GM21381 (cell line): ENCODE data around the gene ZNF318.

ENCODE experiments used
- ATAC-seq: cut with Tn5 transposase; IDR thresholded peaks from one replicate; pipeline ENCODE4 v1.9.1; 2021; ENCODE audit warnings: mild to moderate bottlenecking, moderate library complexity; ENCODE audit not compliant: unreplicated experiment

Gene ZNF318

DNA sequence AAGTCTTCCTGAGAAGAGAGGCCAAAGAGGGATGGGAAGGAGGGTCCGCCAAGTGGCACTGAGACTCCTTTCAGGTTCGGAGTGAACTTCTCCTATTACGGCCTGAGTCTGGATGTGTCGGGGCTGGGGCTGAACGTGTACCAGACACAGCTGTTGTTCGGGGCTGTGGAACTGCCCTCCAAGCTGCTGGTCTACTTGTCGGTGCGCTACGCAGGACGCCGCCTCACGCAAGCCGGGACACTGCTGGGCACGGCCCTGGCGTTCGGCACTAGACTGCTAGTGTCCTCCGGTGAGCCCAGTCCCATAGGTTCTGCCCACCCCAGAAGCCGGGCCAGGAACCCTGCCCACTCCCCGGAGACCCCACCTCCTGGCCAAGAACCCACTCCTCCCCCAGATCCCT is 67.3 kb downstream of the ZNF318 start:
- no peak for ATAC-seq

DNA sequence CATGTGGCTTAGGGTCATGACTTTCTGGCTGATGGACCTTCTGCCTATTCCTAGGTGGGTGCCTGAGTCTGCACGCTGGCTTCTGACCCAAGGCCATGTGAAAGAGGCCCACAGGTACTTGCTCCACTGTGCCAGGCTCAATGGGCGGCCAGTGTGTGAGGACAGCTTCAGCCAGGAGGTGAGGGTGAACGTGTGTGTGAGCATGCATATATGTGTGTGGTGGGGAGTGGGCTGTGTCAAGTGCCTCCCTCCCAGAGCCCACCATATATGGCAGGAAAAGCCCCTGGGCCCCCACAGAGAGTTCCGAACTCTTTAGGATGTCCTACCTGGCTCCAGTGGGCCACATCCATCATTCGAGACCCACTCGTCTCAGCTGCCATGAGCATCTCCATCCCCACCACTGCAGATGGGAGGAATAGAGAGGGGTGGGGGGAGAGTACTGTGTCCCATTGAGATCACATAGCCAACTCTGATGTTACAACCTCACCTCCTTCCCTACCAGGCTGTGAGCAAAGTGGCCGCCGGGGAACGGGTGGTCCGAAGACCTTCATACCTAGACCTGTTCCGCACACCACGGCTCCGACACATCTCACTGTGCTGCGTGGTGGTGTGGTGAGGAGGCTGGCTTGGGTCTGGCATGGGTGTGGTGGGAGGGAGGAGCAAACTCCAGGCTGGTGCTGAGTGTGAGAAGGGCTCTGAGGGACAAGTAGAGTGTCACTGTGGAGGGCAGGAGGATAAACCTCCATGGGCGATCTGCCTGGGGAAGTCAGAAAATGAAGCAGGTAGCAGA is 68.2 kb downstream of the ZNF318 start:
- ATAC-seq: no peak

DNA sequence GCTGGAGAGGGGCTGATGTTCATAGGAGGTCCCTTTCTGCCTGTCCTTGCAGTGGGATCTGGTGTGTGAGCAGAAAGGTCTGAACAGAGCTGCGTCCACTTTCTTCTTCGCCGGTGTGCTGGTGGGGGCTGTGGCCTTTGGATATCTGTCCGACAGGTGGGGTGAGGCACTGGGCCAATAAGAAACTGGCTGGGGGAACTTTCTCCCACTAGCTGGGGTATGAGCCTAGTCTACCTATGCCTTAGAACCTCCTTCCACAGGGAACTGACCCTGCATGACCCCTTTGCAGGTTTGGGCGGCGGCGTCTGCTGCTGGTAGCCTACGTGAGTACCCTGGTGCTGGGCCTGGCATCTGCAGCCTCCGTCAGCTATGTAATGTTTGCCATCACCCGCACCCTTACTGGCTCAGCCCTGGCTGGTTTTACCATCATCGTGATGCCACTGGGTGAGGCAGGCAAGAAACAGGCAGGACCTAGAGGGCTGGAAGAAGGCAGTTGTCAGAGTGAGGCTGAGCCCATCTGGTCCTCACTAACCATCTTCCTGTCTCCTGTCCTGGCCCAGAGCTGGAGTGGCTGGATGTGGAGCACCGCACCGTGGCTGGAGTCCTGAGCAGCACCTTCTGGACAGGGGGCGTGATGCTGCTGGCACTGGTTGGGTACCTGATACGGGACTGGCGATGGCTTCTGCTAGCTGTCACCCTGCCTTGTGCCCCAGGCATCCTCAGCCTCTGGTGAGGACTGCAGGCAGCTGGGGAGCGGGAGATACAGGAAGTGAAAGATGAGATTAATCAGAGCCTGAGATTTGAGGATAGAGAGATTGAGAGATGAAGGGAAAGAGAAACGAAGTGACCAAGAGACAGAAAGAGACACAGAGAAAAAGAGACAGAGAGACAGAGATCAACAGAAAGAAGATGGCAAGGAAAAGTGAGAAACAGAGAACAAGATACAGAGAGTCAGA is 69.8 kb downstream of the ZNF318 start:
- ATAC-seq: no peak

DNA sequence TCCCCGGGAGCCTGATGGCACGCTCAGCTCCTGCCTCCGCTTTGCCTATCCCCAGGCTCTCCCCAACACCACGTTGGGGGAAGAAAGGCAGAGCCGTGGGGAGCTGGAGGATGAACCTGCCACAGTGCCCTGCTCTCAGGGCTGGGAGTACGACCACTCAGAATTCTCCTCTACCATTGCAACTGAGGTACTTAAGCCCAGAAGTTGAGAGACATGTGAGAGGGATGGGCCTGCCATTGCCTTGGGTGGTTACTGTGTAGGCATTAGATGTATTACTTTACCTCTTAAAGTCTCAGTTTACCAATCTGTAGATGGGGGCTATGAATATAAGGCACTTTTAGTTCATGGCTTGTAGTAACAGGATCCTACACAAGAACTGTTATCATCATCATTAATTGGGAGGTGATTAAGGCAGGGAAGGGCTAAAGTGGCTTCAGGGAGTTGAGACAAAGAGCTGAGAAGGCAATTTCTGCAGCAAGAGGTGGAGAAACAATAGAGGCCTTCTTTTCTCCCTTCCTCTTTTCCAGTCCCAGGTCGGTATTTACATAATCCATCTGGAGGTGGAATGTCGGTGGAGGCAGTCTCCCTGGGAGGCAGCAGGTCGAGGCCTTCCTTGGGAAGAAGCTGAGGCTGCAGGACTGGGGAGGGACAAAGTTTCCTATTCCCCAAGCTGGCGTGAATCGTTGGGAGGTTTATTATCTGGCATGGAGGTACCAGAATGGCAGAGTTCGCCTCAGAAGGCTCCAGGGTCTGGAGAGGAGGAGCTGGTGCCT is 70.7 kb downstream of the ZNF318 start:
- ATAC-seq: no peak

DNA sequence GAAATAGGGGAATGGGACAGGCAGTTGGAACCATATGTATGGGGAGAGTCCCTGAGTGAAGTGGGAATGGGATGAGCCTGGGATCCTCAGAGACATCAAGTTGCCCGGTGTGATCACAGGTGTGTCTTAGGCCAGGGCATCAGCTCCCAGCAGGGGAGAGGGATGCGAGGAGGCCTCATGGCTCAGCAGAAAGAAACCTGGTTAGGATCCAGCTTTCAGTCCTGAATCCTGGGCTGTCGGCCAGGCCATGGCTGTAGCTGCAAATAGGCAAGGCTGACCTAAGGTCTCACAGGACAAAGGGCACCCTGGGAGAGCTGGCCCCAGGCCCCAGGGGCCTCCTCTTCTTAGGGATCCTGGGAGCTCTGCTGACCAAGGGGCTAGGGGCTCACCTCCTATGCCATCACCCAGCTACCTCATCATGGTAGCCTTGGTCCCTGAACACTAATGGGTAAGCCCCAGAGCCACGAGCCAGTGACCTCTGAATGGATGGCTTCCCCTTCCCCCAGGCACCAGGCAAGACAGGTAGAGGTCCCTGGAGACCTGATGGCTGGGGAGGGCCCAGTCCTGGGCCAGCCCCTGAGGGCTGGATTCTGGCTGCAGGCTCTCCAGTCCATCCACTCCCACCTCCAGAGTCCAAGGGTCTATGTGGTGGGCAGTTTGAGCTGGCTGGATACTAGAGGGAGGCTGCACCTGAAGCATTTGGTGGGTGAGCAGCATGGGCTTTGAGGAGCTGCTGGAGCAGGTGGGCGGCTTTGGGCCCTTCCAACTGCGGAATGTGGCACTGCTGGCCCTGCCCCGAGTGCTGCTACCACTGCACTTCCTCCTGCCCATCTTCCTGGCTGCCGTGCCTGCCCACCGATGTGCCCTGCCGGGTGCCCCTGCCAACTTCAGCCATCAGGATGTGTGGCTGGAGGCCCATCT is 71.5 kb downstream of the ZNF318 start, which contains the start of gene SLC22A7:
Gene SLC22A7 (plus strand): TSS at position 617 of the 921 bp plus-strand sequence. CDS start 99 bp downstream, at position 716.
- no peak for ATAC-seq

DNA sequence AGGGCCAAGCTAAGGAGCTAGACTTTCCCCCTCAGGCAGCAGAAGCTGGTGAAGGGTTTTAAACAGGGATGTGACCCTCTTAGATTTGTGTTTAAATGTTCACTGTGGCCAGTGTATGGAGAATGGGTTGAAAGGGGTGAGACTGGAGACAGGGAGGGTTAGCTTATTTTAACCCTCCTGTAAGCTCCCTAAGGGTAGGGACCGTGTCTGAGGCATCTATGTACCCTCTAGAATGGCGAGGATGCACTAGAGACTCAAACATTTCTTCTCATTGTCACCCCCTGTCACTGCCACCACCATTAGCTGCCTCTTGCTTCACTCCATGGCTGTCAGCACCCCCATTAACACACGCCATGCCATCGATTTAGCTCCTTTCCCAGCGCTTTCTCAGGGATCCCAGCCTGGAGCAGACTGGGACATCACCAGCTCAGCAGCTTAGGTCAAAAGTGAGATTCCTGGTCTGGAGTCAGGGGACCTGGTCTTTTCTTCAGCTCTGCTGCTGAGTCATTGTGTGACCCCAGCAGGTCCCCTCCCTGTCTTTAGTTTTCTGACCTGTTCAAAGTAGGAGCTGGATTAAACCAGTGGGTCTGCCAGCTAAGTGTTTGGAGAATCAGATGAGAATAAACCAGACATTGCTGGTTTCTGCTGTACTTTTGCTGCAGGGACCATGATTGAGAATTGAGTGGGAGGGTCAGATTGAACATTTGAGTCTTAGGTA is 72.5 kb downstream of the ZNF318 start:
- ATAC-seq: no peak

DNA sequence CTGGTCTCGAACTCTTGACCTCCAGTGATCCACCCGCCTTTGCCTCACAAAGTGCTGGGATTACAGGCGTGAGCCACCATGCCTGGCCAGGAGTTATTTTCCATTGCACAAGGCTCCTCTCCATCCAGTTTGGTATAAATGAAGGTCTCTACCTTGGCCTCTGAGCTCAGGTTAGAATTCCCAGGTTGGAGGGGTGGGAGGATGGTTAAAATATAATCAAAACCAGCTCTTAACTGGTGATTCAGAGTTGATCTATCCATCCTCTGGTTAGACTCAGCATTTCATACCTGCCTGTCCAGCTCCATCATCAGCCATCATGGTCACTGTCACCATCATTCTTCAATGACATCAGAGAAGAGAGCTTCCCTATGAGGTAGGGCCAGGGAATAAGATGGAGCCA is 74.0 kb downstream of the ZNF318 start:
- no peak for ATAC-seq

DNA sequence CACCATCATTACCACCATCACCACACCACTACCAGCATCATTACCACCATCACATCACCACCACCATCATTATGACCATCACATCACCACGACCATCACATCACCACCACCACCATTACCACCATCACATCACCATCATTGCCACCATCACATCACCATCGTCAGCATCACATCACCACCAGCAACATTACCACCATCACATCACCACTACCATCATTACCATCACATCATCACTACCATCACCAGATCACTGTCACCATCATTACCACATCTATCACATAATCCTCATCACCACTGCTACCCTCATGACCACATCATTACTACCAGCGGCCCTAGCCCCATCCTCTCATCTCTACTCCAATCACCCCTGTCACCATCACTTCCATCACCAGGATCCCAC is 74.9 kb downstream of the ZNF318 start:
- ATAC-seq: no peak

DNA sequence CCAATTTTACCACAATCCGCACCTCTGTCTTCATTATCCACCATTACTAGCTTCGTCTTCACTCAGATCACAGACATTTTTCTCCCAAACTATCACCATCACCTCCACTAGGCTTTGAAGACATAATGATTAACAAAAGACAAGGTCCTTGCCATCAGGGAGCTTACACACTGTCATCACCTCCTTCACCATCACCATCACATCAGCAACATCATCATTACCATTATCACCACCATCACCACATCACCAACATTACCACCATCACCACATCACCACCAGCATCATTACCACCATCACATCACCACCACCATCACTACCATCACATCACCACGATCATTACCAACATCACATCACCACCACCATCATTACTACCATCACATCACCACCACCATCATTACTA is 75.7 kb downstream of the ZNF318 start:
- ATAC-seq: no peak

DNA sequence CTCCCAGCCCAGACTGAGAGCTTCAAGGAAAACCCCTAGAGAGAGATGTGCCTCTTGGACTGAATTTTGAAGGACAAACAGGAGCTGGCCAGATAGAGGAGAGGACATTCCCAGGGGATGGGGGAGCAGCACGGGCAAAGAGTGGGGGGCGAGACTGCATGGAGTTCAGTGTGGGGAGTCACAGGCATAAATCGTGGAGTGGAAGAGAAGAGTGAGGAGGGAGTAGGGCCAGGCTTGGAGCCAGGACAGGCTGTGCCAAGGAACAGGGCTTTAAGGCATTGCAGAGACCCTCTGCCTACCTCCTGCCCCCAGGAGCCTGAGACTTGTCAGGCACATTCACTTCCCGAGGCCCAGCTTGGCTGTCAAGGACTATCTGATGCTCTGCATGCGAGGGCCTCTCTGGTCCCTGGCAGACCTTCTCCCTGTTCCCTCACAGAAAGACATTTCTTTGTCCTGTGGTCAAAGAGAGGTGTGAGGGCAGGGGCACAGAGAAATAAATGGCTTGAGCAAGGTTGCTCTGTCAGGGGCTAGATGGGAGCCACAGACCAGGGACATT is 76.6 kb downstream of the ZNF318 start:
- no peak for ATAC-seq

DNA sequence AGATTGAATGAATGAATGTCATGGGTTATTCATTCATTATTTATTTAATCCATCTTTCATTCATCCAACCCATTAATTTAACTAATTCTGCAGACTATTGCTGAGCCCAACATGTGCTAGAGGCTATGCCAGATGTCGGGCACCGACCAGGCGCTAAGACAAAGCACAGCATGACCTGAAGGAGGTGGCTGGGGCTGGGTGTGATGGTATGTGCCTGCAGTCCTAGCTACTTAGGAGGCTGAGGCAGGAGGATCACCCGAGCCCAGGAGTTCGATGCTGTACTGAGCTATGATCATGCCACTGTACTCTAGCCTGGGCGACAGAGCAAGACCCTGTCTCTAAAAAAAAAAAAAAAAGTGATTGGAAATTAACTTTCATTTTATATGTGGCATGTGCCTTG is 77.1 kb downstream of the ZNF318 start:
- ATAC-seq: no peak

DNA sequence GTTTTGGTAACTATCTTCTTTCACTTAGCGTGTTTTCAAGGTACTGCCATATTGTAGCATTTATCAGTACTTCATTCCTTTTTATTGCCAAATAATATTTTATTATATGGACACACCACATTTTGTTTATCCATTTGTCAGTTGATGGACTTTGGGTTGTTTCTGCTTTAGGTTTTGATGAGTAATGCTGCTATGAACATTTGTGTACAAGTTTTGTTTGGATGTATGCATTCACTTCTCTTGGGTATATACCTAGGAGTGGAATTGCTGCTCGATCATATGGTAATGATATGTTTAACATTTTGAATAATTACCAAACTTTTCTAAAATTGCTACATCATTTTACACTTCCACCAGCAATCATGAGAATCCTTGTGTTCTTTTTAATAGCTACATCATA is 77.7 kb downstream of the ZNF318 start:
- no peak for ATAC-seq

DNA sequence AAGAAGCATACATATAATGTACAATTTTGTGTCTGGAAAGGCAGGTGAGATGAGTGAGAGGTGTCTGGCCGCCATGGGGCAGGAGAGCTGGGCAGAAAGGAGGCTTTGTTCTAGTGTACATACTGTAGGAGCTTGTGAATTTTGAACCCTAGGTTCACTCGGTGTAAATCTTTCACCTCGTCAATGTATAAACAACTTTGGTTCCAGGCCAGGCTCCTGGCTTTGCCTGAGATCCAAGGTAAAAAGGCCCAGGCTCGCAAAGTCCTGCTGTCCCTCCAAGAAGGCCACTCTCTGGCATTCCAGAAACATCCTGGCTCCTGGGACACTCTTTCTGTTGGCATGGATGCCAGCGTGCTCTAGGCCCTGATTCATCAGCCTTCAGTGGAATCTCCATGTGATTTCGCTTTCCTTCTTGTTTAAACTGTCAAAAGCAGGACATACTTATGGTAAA is 78.5 kb downstream of the ZNF318 start:
- ATAC-seq: no peak

DNA sequence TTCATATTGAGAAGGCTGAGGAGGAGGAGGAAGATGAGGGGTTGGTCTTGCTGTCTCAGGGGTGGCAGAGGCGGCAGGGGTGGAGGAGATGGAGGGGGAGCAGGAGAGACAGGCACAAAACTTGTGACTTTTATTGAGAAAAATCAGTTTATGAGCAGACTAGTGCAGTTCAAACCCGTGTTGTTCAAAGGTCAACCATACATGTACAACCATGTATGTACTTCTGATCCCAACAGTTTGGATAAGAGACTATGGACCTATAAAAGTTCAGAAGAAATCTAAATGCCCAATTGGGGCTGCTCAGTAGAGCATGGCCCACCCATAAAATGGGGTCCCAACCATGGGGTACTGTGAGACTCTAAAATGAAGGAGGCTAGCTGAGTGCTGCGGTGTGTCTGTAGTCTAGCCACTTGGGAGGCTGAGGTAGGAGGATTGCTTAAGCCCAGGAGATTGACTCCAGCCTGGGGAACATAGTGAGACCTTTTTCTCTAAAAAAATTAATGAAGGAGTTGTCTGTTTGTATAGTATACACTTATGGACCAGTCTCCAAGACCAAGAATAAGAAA is 79.0 kb downstream of the ZNF318 start:
- no peak for ATAC-seq

DNA sequence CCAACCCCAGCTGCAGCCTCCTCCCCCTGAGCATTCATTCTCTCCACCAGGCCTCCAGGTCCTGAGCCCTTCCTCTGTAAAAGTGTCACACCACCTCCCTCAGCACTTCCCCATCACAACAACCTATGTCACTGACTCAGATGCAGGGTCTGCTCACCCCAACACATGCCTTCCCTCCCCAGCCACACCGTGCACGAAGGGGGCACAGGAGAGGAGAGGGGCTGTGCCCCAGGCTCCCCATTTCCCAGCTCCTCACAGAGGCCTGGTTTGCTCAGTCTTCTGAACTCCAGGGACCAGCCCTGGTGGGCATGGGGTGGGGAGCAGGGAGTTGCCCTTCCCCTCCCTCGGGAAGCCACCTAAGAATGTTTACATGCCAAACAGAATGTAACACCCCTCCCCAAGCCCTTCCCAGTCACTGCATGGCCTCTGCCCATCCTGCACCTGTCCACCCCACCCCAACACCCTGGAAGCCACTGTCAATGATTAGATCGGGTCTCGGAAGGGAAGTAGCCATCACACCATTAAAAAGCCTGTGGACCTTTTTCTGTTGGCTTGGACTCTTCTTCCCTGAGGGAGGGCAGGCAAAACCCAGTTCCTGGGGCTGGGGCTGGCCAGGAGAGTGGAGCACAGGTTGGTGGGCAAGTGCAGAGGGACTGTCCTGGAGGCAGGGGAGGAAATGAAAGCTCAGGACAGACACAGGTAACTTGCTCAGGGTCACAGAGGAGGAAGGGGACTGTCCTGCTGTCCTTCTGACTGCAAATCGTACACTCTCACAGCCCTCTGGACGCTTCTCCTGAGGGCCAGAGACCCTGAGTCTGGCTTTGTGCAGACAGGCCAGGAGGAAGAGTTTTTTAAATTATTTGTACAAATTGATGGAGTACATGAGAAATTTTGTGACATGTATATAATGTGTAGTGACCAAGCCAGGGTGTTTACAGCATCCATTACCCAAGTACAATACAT is 81.4 kb downstream of the ZNF318 start:
- ATAC-seq: no peak

DNA sequence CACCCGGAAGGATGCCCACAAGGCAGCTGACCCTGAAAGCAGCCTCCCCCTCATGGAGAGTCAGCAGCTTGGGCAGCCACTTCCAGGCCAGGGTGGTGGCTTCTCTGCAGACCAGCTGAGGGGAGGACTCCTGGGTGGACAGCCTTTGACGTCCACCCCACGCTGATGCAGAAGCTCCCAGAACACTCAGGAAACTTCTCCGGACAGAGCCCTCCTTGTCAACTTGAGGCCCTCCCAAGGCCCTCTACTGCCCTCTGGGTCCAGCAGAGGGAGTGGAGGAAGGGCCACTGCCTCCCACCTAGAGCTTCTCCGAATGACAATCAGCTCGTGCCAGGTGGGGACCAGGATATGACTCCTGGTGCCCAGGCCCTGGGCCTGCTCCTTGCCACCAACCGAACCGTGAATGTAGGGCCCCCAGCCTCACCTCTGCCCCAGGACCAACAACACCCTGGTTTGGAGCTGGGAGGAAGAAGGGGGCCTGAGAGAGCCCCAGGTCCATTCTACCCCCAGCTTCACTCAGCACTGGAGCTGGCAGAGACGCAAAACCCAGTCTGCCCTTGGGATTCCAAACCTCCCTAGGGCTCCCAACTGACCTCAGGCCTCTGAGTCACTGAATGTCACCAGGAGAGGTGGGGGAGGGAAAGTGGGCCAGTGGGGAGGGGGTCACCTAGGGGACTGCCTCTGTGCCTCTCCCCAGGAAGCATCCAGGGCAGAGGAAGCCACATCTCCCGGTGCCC is 82.3 kb downstream of the ZNF318 start:
- ATAC-seq: no peak

DNA sequence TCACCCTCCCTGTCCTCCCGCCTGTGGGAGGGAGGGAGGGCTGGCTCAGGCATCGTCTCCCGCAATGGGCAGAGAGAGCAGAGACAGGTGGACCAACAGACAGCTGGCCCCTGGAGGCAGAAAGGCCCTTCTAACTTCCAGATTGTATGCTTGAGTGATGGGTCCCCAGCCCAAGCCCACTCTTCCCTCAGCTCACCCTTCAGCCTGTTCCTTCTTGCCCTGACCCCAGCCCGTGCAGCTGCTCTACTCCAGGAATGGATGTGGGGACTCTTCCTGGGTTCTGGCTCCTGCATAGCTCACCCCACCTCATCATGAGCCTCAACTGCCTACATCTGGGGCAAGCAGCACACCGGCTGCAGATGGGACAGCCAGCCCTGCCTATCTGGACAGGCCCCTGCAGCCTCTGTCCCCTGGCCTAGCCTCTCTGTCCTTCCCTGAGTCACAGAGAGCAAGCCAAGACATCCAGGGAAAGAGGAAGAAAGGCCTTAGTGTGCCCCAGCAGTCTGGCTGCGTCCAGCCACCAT is 82.9 kb downstream of the ZNF318 start:
- ATAC-seq: no peak
